HCT116 (cell line): Measurements from ENCODE around the gene MGME1.

Experiments
- CTCF ChIP-seq, 3 experiments: fragments of 200-600 bp in 1 of 3; sonication (generic) in 1 of 3; IDR thresholded peaks in 2 of 3; conservative IDR thresholded peaks in 1 of 3; 2 replicates each; pipeline ENCODE4 v1.5.1; 2012 to 2017; ENCODE audit warnings: low read depth in 2 of 3, low read length in 2 of 3, antibody characterized with exemption in 1 of 3, borderline replicate concordance in 1 of 3, control low read depth in 1 of 3, mild to moderate bottlenecking in 1 of 3, mixed read lengths in 1 of 3, mixed run types in 1 of 3, moderate library complexity in 1 of 3; ENCODE audit not compliant: insufficient read depth in 1 of 3
- EGR1 ChIP-seq: IDR thresholded peaks from 2 replicates; pipeline ENCODE4 v1.6.1; 2012; ENCODE audit warnings: low read depth
- MAX ChIP-seq: IDR thresholded peaks from 2 replicates; pipeline ENCODE4 v1.6.1; 2012
- POLR2A ChIP-seq: IDR thresholded peaks from 2 replicates; pipeline ENCODE4 v1.7.0; 2011; ENCODE audit warnings: borderline replicate concordance; ENCODE audit not compliant: insufficient read depth, insufficient read length; ENCODE audit errors: extremely low read depth
- POLR2AphosphoS5 ChIP-seq: IDR thresholded peaks from 2 replicates; pipeline ENCODE4 v1.6.1; 2011; ENCODE audit warnings: mild to moderate bottlenecking, low read depth, low read length, moderate library complexity
- REST ChIP-seq: IDR thresholded peaks from 2 replicates; pipeline ENCODE4 v1.6.1; 2012; ENCODE audit warnings: low read depth

GRCh38 chr20:17992224-17992637, 23.4 kb downstream of the MGME1 start:
- TF ChIP-seq MAX (no peak), CTCF (IDR thresholded peaks at IDR 0.05 in 2 of 3, conservative IDR thresholded peaks at IDR 0.05 in 1 of 3; ENCODE audit: borderline replicate concordance in 1 of 3, insufficient read depth in 1 of 3, low read depth in 2 of 3, low read length in 2 of 3) (no peak), REST (no peak), EGR1 (no peak), POLR2AphosphoS5 (no peak), POLR2A (no peak)
